HepG2 (cell line): ENCODE data around the gene RAB1B. TPM values are rescaled to one million over a fixed set of nuclear protein-coding genes. Genes with fewer than 3 reads are reported as not detected.

ENCODE experiments used
- ARID3A ChIP-seq: IDR thresholded peaks from 2 replicates; pipeline ENCODE4 v1.6.1; 2012; ENCODE audit warnings: low read depth, low read length, improper control_type of control experiment
- ATAD3A ChIP-seq: sonication (generic); formaldehyde crosslinking; IDR thresholded peaks from 2 replicates; pipeline ENCODE4 v1.4.0; 2020; ENCODE audit warnings: missing genetic modification reagents
- ATF1 ChIP-seq: IDR thresholded peaks from 2 replicates; pipeline ENCODE4 v1.6.1; 2016; ENCODE audit warnings: mild to moderate bottlenecking, control low read depth
- BHLHE40 ChIP-seq: IDR thresholded peaks from 2 replicates; pipeline ENCODE4 v1.6.1; 2011; ENCODE audit warnings: low read length, improper control_type of control experiment
- CREM ChIP-seq, 2 experiments: sonication (generic) in 1 of 2; formaldehyde crosslinking in 1 of 2; IDR thresholded peaks; 2 replicates each; pipeline versions ENCODE4 v1.4.0 to v1.6.1; 2016 to 2020; ENCODE audit warnings: antibody characterized with exemption in 1 of 2, mild to moderate bottlenecking in 1 of 2, missing genetic modification reagents in 1 of 2
- NAIF1 ChIP-seq: sonication (generic); formaldehyde crosslinking; IDR thresholded peaks from 2 replicates; pipeline ENCODE4 v1.5.0; 2020; ENCODE audit warnings: mild to moderate bottlenecking, missing genetic modification reagents, borderline replicate concordance
- SATB2 ChIP-seq: sonication (generic); formaldehyde crosslinking; IDR thresholded peaks from 2 replicates; pipeline ENCODE4 v1.5.0; 2020; ENCODE audit warnings: missing genetic modification reagents
- SRF ChIP-seq: IDR thresholded peaks from 2 replicates; pipeline ENCODE4 v1.6.1; 2011; ENCODE audit warnings: mild to moderate bottlenecking, low read depth, low read length, moderate library complexity
- SRSF1 ChIP-seq: fragments of 200-400 bp; formaldehyde crosslinking; optimal IDR thresholded peaks from 2 replicates; pipeline ENCODE3; 2017; ENCODE audit warnings: mild to moderate bottlenecking, low read depth, low read length, moderate library complexity
- SUZ12 ChIP-seq: fragments of 150-350 bp; IDR thresholded peaks from 2 replicates; pipeline ENCODE4 v1.6.1; 2014; ENCODE audit warnings: low read depth, low read length
- YY1 ChIP-seq: IDR thresholded peaks from 2 replicates; pipeline ENCODE4 v1.6.1; 2011; ENCODE audit warnings: low read length, low read depth, moderate library complexity, mild to moderate bottlenecking; ENCODE audit not compliant: insufficient read depth, insufficient replicate concordance
- ZFP37 ChIP-seq: sonication (generic); formaldehyde crosslinking; IDR thresholded peaks from 2 replicates; pipeline ENCODE4 v1.4.0; 2020; ENCODE audit warnings: missing genetic modification reagents, borderline replicate concordance
- ZHX1 ChIP-seq: sonication (generic); formaldehyde crosslinking; IDR thresholded peaks from 2 replicates; pipeline ENCODE4 v1.8.1; 2022; ENCODE audit warnings: low read depth, mild to moderate bottlenecking, missing genetic modification reagents
- ZMYM3 ChIP-seq: sonication (generic); formaldehyde crosslinking; IDR thresholded peaks from 2 replicates; pipeline ENCODE4 v1.5.1; 2020; ENCODE audit warnings: mild to moderate bottlenecking, missing genetic modification reagents
- ZMYM4 ChIP-seq: sonication (generic); formaldehyde crosslinking; IDR thresholded peaks from 2 replicates; pipeline ENCODE4 v1.8.1; 2023; ENCODE audit warnings: mild to moderate bottlenecking, missing genetic modification reagents
- ZNF10 ChIP-seq: sonication (generic); formaldehyde crosslinking; IDR thresholded peaks from 2 replicates; pipeline ENCODE4 v1.4.0; 2020; ENCODE audit warnings: mild to moderate bottlenecking, low read depth, missing genetic modification reagents, borderline replicate concordance
- ZNF234 ChIP-seq: sonication (generic); formaldehyde crosslinking; conservative IDR thresholded peaks from 2 replicates; pipeline ENCODE4 v1.5.1; 2020; ENCODE audit warnings: mild to moderate bottlenecking, missing genetic modification reagents
- ZNF382 ChIP-seq: sonication (generic); formaldehyde crosslinking; IDR thresholded peaks from 2 replicates; pipeline ENCODE4 v1.5.0; 2020; ENCODE audit warnings: missing genetic modification reagents, mild to moderate bottlenecking, borderline replicate concordance
- ZSCAN20 ChIP-seq: sonication (generic); formaldehyde crosslinking; IDR thresholded peaks from 2 replicates; pipeline ENCODE4 v1.4.0; 2020; ENCODE audit warnings: missing genetic modification reagents, mild to moderate bottlenecking, borderline replicate concordance
- polyA plus RNA-seq, 8 experiments: library from polyadenylated mRNA; depleted of rRNA in 3 of 8; stranded (reverse) in 7 of 8; unstranded in 1 of 8; fragments of >200 nt; fragmentation: Illumina TruSeq in 4 of 8; extraction: Trizol in 4 of 8; gene quantifications; 2 replicates each; pipeline versions ENCODE4 v1.2.1 to v1.2.3, GENCODE V29; 2011 to 2016; ENCODE audit warnings: low read depth in 4 of 8, missing spikeins in 1 of 8, mixed read lengths in 1 of 8; ENCODE audit not compliant: insufficient read depth in 1 of 8
- total RNA-seq, 5 experiments: library from RNA; depleted of rRNA; stranded (reverse); fragments of >200 nt; fragmentation: Illumina TruSeq; extraction: Trizol; gene quantifications; 2 replicates each; pipeline ENCODE4 v1.2.3, GENCODE V29; 2016; ENCODE audit warnings: low read depth in 1 of 5
- TF ChIP-seq, protein P1 (sequence below): sonication (generic); formaldehyde crosslinking; IDR thresholded peaks from 2 replicates; pipeline ENCODE4 v1.4.0; 2020; ENCODE audit warnings: missing genetic modification reagents
- TF ChIP-seq, protein P2 (sequence below): sonication (generic); formaldehyde crosslinking; IDR thresholded peaks from 2 replicates; pipeline ENCODE4 v1.9.0; 2021; ENCODE audit warnings: missing genetic modification reagents, mild to moderate bottlenecking, borderline replicate concordance

RAB1B gene
- total and polyA plus RNA-seq, 2 of the 13 experiments (the other 11 are each of a cell fraction or from before 2014, with no cell fraction given): 77.9 to 87.9 TPM

DNA sequence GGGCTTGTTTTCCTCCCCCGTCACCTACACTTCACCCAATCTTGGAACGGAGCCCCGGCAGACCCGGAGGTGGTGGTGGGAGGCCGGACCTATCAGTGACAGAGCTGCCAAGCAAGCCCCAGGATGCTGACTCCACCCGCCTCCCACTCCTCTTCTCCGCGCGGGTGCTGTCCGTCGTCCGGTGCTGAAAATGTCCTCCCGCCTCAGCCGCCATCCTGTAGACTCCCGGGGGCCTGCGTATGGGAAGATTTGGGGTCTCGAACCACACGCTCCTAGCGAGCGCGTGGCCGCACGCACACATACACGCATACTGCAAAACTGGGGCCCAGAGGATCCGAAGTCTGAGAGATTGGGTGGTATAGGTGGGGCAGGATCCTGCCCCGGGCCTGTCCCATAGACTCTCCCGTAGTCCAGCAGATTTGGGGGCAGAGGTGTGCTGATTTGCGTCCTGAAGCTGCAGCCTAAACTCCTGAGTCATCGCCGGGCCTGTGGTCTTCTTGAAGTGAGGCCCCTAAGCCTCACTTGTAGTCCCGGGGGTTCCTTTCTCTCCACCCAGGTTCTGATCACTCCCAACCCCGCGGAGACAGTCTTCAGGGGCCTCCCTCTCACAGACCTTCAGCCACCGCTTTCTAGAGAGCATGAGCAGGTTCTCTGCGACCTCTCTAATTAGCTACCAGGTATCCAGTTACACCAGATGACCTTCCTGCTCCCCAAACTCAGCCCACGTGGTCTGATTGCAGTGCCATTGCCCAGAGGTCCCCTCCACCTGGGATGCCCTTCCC, 21.3 kb downstream of the RAB1B start (continued):
- TF ChIP-seq, protein P1, sequence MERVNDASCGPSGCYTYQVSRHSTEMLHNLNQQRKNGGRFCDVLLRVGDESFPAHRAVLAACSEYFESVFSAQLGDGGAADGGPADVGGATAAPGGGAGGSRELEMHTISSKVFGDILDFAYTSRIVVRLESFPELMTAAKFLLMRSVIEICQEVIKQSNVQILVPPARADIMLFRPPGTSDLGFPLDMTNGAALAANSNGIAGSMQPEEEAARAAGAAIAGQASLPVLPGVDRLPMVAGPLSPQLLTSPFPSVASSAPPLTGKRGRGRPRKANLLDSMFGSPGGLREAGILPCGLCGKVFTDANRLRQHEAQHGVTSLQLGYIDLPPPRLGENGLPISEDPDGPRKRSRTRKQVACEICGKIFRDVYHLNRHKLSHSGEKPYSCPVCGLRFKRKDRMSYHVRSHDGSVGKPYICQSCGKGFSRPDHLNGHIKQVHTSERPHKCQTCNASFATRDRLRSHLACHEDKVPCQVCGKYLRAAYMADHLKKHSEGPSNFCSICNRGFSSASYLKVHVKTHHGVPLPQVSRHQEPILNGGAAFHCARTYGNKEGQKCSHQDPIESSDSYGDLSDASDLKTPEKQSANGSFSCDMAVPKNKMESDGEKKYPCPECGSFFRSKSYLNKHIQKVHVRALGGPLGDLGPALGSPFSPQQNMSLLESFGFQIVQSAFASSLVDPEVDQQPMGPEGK (CRISPR knock-in tag): peak; percentile 20; the same call in 1 of the 2 replicates
- TF ChIP-seq ZNF10 (CRISPR knock-in tag) (no peak), YY1 (peak; percentile 53), ZNF382 (CRISPR knock-in tag) (no peak), ARID3A (no peak), ZNF234 (CRISPR knock-in tag) (0 out of 2 replicates have a peak, but pooled peaks have one; percentile 71), SRF (no peak), SUZ12 (no peak), ZHX1 (CRISPR knock-in tag) (peak; percentile 5; the same call in 1 of the 2 replicates), ZFP37 (peak; percentile 93), CREM (IDR thresholded peaks at IDR 0.05) (no peak), CREM (CRISPR knock-in tag; IDR thresholded peaks at IDR 0.05) (no peak), ATF1 (CRISPR knock-in tag) (no peak), NAIF1 (CRISPR knock-in tag) (no peak), SATB2 (peak; percentile 82; the same call in 1 of the 2 replicates), BHLHE40 (no peak), ZSCAN20 (CRISPR knock-in tag) (peak; percentile 64; the same call in 1 of the 2 replicates), SRSF1 (peak; percentile 82), ATAD3A (CRISPR knock-in tag) (no peak), ZMYM3 (CRISPR knock-in tag) (no peak; the same call in 1 of the 2 replicates), ZMYM4 (CRISPR knock-in tag) (no peak)
- TF ChIP-seq, protein P2, sequence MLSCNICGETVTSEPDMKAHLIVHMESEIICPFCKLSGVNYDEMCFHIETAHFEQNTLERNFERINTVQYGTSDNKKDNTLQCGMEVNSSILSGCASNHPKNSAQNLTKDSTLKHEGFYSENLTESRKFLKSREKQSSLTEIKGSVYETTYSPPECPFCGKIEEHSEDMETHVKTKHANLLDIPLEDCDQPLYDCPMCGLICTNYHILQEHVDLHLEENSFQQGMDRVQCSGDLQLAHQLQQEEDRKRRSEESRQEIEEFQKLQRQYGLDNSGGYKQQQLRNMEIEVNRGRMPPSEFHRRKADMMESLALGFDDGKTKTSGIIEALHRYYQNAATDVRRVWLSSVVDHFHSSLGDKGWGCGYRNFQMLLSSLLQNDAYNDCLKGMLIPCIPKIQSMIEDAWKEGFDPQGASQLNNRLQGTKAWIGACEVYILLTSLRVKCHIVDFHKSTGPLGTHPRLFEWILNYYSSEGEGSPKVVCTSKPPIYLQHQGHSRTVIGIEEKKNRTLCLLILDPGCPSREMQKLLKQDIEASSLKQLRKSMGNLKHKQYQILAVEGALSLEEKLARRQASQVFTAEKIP (CRISPR knock-in tag): no peak
